ENCODE data around the gene HLCS. TPM values are rescaled to one million over a fixed set of nuclear protein-coding genes. Genes with fewer than 3 reads are reported as not detected.
A peak's percentile ranks its signal among the peaks of the same experiment; 100 is the strongest.

HLCS gene
- total RNA-seq, 2 experiments from 2014 or later: 15.5 to 16.8 TPM

- Mint-ChIP-seq H3K27ac (no peak overlapping the region), H3K9me3 (ENCODE audit: insufficient read depth) (peaks cover 10% of the 10 kb centered on the region), H3K4me3 (no peak overlapping the region), H3K36me3 (ENCODE audit: low read depth) (peaks cover 18% of the 10 kb centered on the region), H3K27me3 (ENCODE audit: low read depth) (no peaks in the 10 kb centered on the region), H3K4me1 (ENCODE audit: low read depth) (no peaks in the 10 kb centered on the region)
- ChIA-PET CTCF (no interaction called here), POLR2A (no interaction called here)
- DNase-seq: no peak
- ATAC-seq: no peak
Observed at GRCh38 chr21:36883532-36884486, 82.7 kb downstream of the HLCS start.

GRCh38 chr21:36882776-36883175, 83.7 kb downstream of the HLCS start:
- Mint-ChIP-seq H3K27me3 (ENCODE audit: low read depth) (no peaks in the 10 kb centered on the region), H3K36me3 (ENCODE audit: low read depth) (peaks cover 22% of the 10 kb centered on the region), H3K9me3 (ENCODE audit: insufficient read depth) (peaks cover 21% of the 10 kb centered on the region), H3K4me1 (ENCODE audit: low read depth) (no peaks in the 10 kb centered on the region), H3K4me3 (no peak overlapping the region), H3K27ac (no peak overlapping the region)
- ATAC-seq (no peak), DNase-seq (no peak)
- POLR2A ChIA-PET: no interaction called here
- CTCF ChIA-PET: no interaction called here

GRCh38 chr21:36881228-36881627, 85.2 kb downstream of the HLCS start:
- ChIA-PET CTCF (no interaction called here), POLR2A (no interaction called here)
- DNase-seq: no peak
- H3K4me1 Mint-ChIP-seq (ENCODE audit: low read depth): no peaks in the 10 kb centered on the region
- H3K4me3 Mint-ChIP-seq: no peak overlapping the region
- ATAC-seq: no peak
- H3K36me3 Mint-ChIP-seq (ENCODE audit: low read depth): peaks cover 22% of the 10 kb centered on the region
- no peaks in the 10 kb centered on the region for H3K27me3 Mint-ChIP-seq (ENCODE audit: low read depth)
- H3K27ac Mint-ChIP-seq: no peak overlapping the region
- H3K9me3 Mint-ChIP-seq (ENCODE audit: insufficient read depth): peaks cover 21% of the 10 kb centered on the region

- peaks cover 18% of the 10 kb centered on the region for H3K36me3 Mint-ChIP-seq (ENCODE audit: low read depth)
- DNase-seq (no peak), ATAC-seq (no peak)
- peaks cover 21% of the 10 kb centered on the region for H3K9me3 Mint-ChIP-seq (ENCODE audit: insufficient read depth)
- POLR2A ChIA-PET: no interaction called here
- CTCF ChIA-PET: no interaction called here
- H3K4me3 Mint-ChIP-seq: no peak overlapping the region
- H3K4me1 Mint-ChIP-seq (ENCODE audit: low read depth): no peaks in the 10 kb centered on the region
- no peak overlapping the region for H3K27ac Mint-ChIP-seq
- no peaks in the 10 kb centered on the region for H3K27me3 Mint-ChIP-seq (ENCODE audit: low read depth)
Observed at GRCh38 chr21:36879827-36880226, 86.6 kb downstream of the HLCS start.

GRCh38 chr21:36877741-36878140, 88.7 kb downstream of the HLCS start:
- ChIA-PET POLR2A (no interaction called here), CTCF (no interaction called here)
- DNase-seq: no peak
- Mint-ChIP-seq H3K4me1 (ENCODE audit: low read depth) (no peaks in the 10 kb centered on the region), H3K9me3 (ENCODE audit: insufficient read depth) (peaks cover 16% of the 10 kb centered on the region), H3K27ac (no peak overlapping the region), H3K36me3 (ENCODE audit: low read depth) (peaks cover 8% of the 10 kb centered on the region), H3K27me3 (ENCODE audit: low read depth) (no peaks in the 10 kb centered on the region), H3K4me3 (no peak overlapping the region)
- no peak for ATAC-seq

GRCh38 chr21:36874665-36875064, 91.8 kb downstream of the HLCS start:
- CTCF ChIA-PET: no interaction called here
- H3K27ac Mint-ChIP-seq: no peak overlapping the region
- no peak for ATAC-seq

GRCh38 chr21:36873513-36873912, 93.0 kb downstream of the HLCS start:
- H3K4me1 Mint-ChIP-seq (ENCODE audit: low read depth): no peaks in the 10 kb centered on the region
- no peak for ATAC-seq
- no peak overlapping the region for H3K27ac Mint-ChIP-seq
- peaks cover 4% of the 10 kb centered on the region for H3K36me3 Mint-ChIP-seq (ENCODE audit: low read depth)
- no peaks in the 10 kb centered on the region for H3K27me3 Mint-ChIP-seq (ENCODE audit: low read depth)
- no peak overlapping the region for H3K4me3 Mint-ChIP-seq
- ChIA-PET CTCF (no interaction called here), POLR2A (no interaction called here)
- no peak for DNase-seq
- H3K9me3 Mint-ChIP-seq (ENCODE audit: insufficient read depth): peaks cover 8% of the 10 kb centered on the region

More at GRCh38 chr21:36874665-36875064, 91.8 kb downstream of the HLCS start:
- no peaks in the 10 kb centered on the region for H3K27me3 Mint-ChIP-seq (ENCODE audit: low read depth)
- no peak overlapping the region for H3K4me3 Mint-ChIP-seq
- H3K36me3 Mint-ChIP-seq (ENCODE audit: low read depth): peaks cover 4% of the 10 kb centered on the region
- H3K9me3 Mint-ChIP-seq (ENCODE audit: insufficient read depth): peaks cover 12% of the 10 kb centered on the region
- POLR2A ChIA-PET: no interaction called here
- no peaks in the 10 kb centered on the region for H3K4me1 Mint-ChIP-seq (ENCODE audit: low read depth)
- no peak for DNase-seq

- peaks cover 10% of the 10 kb centered on the region for H3K4me1 Mint-ChIP-seq (ENCODE audit: low read depth)
- H3K27me3 Mint-ChIP-seq (ENCODE audit: low read depth): no peaks in the 10 kb centered on the region
- H3K4me3 Mint-ChIP-seq: no peak overlapping the region
- no peak for DNase-seq
- no peak for ATAC-seq
- CTCF ChIA-PET: interaction anchor here (0.6 kb wide), 1 partner anchor 13 kb away, joined by 5 read pairs; no protein-coding TSS in a partner anchor
- H3K36me3 Mint-ChIP-seq (ENCODE audit: low read depth): no peaks in the 10 kb centered on the region
- H3K9me3 Mint-ChIP-seq (ENCODE audit: insufficient read depth): no peaks in the 10 kb centered on the region
- POLR2A ChIA-PET: no interaction called here
- no peak overlapping the region for H3K27ac Mint-ChIP-seq
Observed at GRCh38 chr21:36867291-36867905, 99.1 kb downstream of the HLCS start.

- CTCF ChIA-PET: no interaction called here
- Mint-ChIP-seq H3K27me3 (ENCODE audit: low read depth) (no peaks in the 10 kb centered on the region), H3K36me3 (ENCODE audit: low read depth) (no peaks in the 10 kb centered on the region), H3K27ac (no peak overlapping the region), H3K9me3 (ENCODE audit: insufficient read depth) (no peaks in the 10 kb centered on the region), H3K4me1 (ENCODE audit: low read depth) (peaks cover 10% of the 10 kb centered on the region), H3K4me3 (no peak overlapping the region)
- DNase-seq (no peak), ATAC-seq (no peak)
- POLR2A ChIA-PET: no interaction called here
Observed at GRCh38 chr21:36866419-36866818, 100.0 kb downstream of the HLCS start.

- H3K27ac Mint-ChIP-seq: no peak overlapping the region
- H3K4me3 Mint-ChIP-seq: no peak overlapping the region
- ATAC-seq (no peak), DNase-seq (no peak)
- H3K27me3 Mint-ChIP-seq (ENCODE audit: low read depth): no peaks in the 10 kb centered on the region
- H3K9me3 Mint-ChIP-seq (ENCODE audit: insufficient read depth): no peaks in the 10 kb centered on the region
- POLR2A ChIA-PET: no interaction called here
- H3K4me1 Mint-ChIP-seq (ENCODE audit: low read depth): peaks cover 14% of the 10 kb centered on the region
- no peaks in the 10 kb centered on the region for H3K36me3 Mint-ChIP-seq (ENCODE audit: low read depth)
- CTCF ChIA-PET: interaction anchor here (1.1 kb wide), 1 partner anchor 11 kb away, joined by 3 read pairs; no protein-coding TSS in a partner anchor
Observed at GRCh38 chr21:36864974-36865373, 101.5 kb downstream of the HLCS start.

GRCh38 chr21:36863260-36863659, 103.2 kb downstream of the HLCS start:
- no peaks in the 10 kb centered on the region for H3K27me3 Mint-ChIP-seq (ENCODE audit: low read depth)
- no peak overlapping the region for H3K27ac Mint-ChIP-seq
- H3K9me3 Mint-ChIP-seq (ENCODE audit: insufficient read depth): no peaks in the 10 kb centered on the region
- CTCF ChIA-PET: no interaction called here
- H3K4me3 Mint-ChIP-seq: no peak overlapping the region
- DNase-seq (no peak), ATAC-seq (no peak)
- POLR2A ChIA-PET: no interaction called here
- peaks cover 22% of the 10 kb centered on the region for H3K4me1 Mint-ChIP-seq (ENCODE audit: low read depth)
- no peaks in the 10 kb centered on the region for H3K36me3 Mint-ChIP-seq (ENCODE audit: low read depth)

- CTCF ChIA-PET: no interaction called here
Observed at GRCh38 chr21:36861595-36862323, 104.7 kb downstream of the HLCS start.

More at GRCh38 chr21:36861595-36862323, 104.7 kb downstream of the HLCS start:
- DNase-seq: no peak
- peak overlapping the region; percentile 16 for H3K27ac Mint-ChIP-seq
- H3K27me3 Mint-ChIP-seq (ENCODE audit: low read depth): no peaks in the 10 kb centered on the region
- H3K36me3 Mint-ChIP-seq (ENCODE audit: low read depth): no peaks in the 10 kb centered on the region
- no peaks in the 10 kb centered on the region for H3K9me3 Mint-ChIP-seq (ENCODE audit: insufficient read depth)
- no peak for ATAC-seq
- POLR2A ChIA-PET: no interaction called here
- peaks cover 22% of the 10 kb centered on the region for H3K4me1 Mint-ChIP-seq (ENCODE audit: low read depth)
- H3K4me3 Mint-ChIP-seq: no peak overlapping the region

Measured in activated CD8-positive, alpha-beta T cell treated with anti-CD3 and anti-CD28 coated beads, Interleukin-2, amount 10 ng/mL, durations not matched to agents 7 days and 5 days (primary cell).